H1 (cell line): ENCODE results near the gene VWF.

ENCODE experiments used
- CHD2 ChIP-seq: IDR thresholded peaks from 2 replicates; pipeline ENCODE4 v1.6.1; 2012; ENCODE audit warnings: low read length, improper control_type of control experiment
- CTCF ChIP-seq, 3 experiments: IDR thresholded peaks; 1 replicate in 2 of 3; 2 replicates in 1 of 3; pipeline versions ENCODE4 v1.5.1 to v1.6.1; 2011; ENCODE audit warnings: low read length in 3 of 3, mild to moderate bottlenecking in 3 of 3, inconsistent platforms in 2 of 3, low read depth in 1 of 3, moderate library complexity in 1 of 3; ENCODE audit not compliant: insufficient read depth in 1 of 3; ENCODE audit errors: control extremely low read depth in 1 of 3
- TAF1 ChIP-seq: IDR thresholded peaks from 2 replicates; pipeline ENCODE4 v1.6.1; 2011; ENCODE audit warnings: mild to moderate bottlenecking, low read depth, low read length
- TAF7 ChIP-seq: optimal IDR thresholded peaks from 2 replicates; pipeline ENCODE3; 2011; ENCODE audit warnings: low read depth, mild to moderate bottlenecking, inconsistent platforms, low read length, moderate library complexity, borderline replicate concordance

- TF ChIP-seq CHD2 (no peak), TAF7 (no peak), CTCF (IDR thresholded peaks at IDR 0.05; ENCODE audit: control extremely low read depth in 1 of 3, insufficient read depth in 1 of 3, low read depth in 1 of 3, low read length in 3 of 3) (no peak), TAF1 (no peak)
Measured at GRCh38 chr12:5921966-5922899, 202.2 kb downstream of the VWF start.
